LNCaP clone FGC (cell line): ENCODE measurements around the gene SAMD4A.

ENCODE experiments used
- DNase-seq: peaks from one replicate; pipeline ENCODE4 v3.0.0-alpha.2; 2011; ENCODE audit warnings: low read depth
- H3K4me3 ChIP-seq: 2 replicates; pipeline ENCODE4 v1.5.1; 2011; ENCODE audit warnings: mild to moderate bottlenecking, low read depth, low read length, control low read depth
- TF ChIP-seq, protein P1 (sequence below): IDR thresholded peaks from 2 replicates; pipeline ENCODE4 v1.5.1; 2012; ENCODE audit warnings: mild to moderate bottlenecking; ENCODE audit not compliant: control insufficient read depth, insufficient read depth; ENCODE audit errors: extremely low read depth

SAMD4A gene

DNA sequence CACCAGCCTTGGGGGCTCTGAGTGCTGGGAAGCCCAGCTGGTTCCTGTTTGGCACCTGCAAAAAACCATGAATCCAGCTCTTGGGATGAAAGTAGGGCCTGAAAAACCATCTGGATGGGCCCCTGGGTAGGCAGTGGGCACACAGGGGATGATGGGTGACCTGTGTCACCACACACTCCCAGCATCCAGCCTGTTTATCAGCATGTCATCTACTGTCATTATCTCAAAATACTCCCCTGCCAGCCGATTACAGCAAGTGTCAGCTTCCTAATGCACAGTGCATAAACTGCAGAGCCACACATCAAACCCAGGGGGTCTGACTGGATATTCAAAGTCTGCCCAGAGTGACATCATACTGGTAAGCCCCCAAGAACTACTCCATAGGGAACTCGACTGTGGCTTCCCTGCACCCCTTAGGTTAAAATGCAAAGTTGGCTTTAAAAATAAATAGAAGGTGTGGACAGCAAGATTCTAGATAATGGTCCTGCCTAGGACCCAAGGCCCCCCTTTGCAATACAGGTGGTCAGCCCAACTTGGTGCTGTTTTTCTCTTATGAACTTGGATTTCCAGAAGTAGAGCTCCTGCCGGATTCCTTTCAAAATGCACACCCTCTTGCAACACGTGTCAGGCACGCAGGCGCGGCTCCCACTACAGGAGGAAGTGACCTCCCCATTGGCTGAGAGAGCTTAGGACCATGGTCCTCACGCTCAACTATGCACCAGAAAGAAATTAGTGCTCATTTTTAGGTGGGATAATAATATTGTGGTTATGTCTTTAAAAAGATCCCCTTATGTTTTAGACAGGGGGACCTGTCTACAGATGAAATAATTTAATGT is 241.6 kb downstream of the SAMD4A start:
- H3K4me3 ChIP-seq, result no peak overlapping the region
- no peak for DNase-seq
- TF ChIP-seq, protein P1, sequence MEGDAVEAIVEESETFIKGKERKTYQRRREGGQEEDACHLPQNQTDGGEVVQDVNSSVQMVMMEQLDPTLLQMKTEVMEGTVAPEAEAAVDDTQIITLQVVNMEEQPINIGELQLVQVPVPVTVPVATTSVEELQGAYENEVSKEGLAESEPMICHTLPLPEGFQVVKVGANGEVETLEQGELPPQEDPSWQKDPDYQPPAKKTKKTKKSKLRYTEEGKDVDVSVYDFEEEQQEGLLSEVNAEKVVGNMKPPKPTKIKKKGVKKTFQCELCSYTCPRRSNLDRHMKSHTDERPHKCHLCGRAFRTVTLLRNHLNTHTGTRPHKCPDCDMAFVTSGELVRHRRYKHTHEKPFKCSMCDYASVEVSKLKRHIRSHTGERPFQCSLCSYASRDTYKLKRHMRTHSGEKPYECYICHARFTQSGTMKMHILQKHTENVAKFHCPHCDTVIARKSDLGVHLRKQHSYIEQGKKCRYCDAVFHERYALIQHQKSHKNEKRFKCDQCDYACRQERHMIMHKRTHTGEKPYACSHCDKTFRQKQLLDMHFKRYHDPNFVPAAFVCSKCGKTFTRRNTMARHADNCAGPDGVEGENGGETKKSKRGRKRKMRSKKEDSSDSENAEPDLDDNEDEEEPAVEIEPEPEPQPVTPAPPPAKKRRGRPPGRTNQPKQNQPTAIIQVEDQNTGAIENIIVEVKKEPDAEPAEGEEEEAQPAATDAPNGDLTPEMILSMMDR, result no peak

GRCh38 chr14:54809767-54810166 is 242.8 kb downstream of the SAMD4A start:
- H3K4me3 ChIP-seq, result no peak overlapping the region
- DNase-seq, result no peak
- TF ChIP-seq, protein P1, result no peak

DNA sequence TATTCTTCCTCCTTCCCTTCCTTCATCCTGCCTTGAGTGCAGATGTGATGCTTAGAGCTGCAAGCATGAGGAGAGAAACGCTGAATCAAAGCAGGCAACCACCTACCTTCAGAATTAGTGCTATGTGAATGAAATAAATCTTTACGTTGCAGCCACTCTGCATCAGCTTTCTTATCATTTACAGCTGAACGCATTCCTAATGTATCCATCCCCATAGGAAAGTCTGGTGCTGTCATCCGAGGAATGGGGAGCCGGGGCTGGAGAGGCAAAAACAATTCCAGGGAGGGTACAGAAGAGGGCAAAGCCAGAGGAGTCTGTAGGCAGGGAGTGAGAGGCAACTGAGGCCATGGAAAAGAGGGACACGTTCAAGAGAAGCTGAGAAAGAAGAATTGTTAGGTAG is 245.7 kb downstream of the SAMD4A start:
- DNase-seq, result no peak
- TF ChIP-seq, protein P1, result no peak

DNA sequence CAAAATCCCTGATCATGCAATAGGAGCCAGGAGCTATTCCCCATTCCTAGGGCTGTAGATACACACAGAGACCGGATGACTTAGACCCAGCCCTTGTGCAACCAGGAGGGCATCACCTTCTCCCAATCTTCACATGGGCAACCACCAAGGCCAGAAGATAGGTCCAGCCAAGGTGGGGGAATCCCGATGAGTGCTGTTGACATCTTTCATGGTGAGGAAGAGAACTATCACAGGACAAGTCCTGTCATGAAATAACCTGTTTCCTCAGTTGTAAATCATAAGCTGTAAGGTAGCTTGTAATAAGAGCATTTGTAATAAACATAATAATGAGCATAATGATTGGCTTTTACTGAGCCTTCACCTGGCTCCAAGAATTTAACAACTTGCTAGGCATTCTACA is 246.2 kb downstream of the SAMD4A start:
- no peak for DNase-seq
- TF ChIP-seq, protein P1, result no peak
- no peak overlapping the region for H3K4me3 ChIP-seq

More for the DNA sequence above, 245.7 kb downstream of the SAMD4A start:
- no peak overlapping the region for H3K4me3 ChIP-seq

GRCh38 chr14:54814076-54814475 is 247.1 kb downstream of the SAMD4A start:
- H3K4me3 ChIP-seq, result no peak overlapping the region
- TF ChIP-seq, protein P1, result peak; percentile 45
- DNase-seq, result no peak

DNA sequence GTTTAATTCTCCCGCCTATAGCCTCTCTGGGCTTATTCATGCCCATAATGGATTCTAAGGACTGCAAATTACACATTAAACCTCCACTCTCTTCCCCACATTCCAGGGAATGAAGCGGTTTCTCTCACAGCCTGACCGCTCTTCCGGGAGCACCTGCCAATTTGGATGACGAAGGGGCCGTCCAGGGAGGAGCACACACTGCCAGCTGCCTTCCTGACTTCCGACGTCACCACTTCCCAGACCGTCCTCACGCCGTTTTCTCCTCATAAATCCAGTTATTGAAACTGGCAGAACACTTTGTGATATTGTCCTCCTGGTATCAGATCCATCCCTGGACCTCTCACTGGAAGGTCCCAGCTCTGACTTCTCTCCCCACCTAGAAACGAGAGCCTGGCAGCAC is 248.1 kb downstream of the SAMD4A start:
- TF ChIP-seq, protein P1, result no peak
- peak; percentile 90 for DNase-seq
- no peak overlapping the region for H3K4me3 ChIP-seq

GRCh38 chr14:54815515-54815914 is 248.6 kb downstream of the SAMD4A start:
- TF ChIP-seq, protein P1, result no peak
- no peak for DNase-seq
- no peak overlapping the region for H3K4me3 ChIP-seq
